Stimulated activated CD8-positive, alpha-beta memory T cell treated with anti-CD3 and anti-CD28 coated beads, Interleukin-4, amount 100 ng/mL, for 1 hour (primary cell): ENCODE data around the gene BDKRB2.

ENCODE experiments used
- DNase-seq, 2 donors: peaks; one replicate each; pipeline ENCODE4 v3.0.0-alpha.2; 2020; ENCODE audit warnings: low read depth in 2 of 2, low spot score in 1 of 2

The BDKRB2 gene

DNA sequence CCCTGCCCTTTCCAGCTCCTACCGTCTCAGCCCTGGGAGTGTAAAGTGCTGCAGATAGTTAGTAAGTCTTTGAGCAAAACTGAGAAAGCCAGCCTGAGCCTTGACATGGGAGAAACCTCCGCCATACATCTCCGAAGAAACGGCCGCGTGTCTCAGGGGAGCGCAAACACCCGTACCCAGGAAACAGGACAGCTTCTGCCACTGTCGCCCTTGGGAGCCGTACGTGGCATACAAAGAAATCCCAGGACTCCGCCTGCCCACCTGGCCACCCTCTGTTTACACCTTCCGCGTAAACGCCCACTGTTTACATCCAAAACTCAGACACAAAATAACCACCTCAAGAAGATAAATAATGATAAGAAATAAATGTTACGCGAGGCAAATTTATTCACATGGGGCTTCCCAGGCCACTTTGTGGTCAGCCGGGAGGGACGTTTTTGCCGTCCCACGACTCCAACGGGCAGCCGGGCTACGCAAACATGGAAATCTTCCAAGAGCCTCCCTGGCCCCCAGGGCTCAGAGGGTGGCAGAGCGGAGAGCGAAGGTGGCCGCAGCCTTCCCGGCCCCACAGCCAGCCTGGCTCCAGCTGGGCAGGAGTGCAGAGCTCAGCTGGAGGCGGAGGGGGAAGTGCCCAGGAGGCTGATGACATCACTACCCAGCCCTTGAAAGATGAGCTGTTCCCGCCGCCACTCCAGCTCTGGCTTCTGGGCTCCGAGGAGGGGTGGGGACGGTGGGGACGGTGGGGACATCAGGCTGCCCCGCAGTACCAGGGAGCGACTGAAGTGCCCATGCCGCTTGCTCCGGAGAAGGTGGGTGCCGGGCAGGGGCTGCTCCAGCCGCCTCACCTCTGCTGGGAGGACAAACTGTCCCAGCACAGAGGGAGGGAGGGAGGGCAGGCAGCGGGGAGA is at the start of gene BDKRB2:
TSS of gene BDKRB2 (plus strand) at position 689 of the 908 bp plus-strand sequence. CDS start 32,269 bp downstream, outside the sequence.
- DNase-seq, result no peak

- DNase-seq, result no peak
Observed at GRCh38 chr14:96154900-96155299, 49.7 kb upstream of the BDKRB2 start.

- no peak for DNase-seq
Observed at GRCh38 chr14:96156804-96157760, 47.6 kb upstream of the BDKRB2 start.

GRCh38 chr14:96158735-96159134 is 45.9 kb upstream of the BDKRB2 start:
- no peak for DNase-seq

DNA sequence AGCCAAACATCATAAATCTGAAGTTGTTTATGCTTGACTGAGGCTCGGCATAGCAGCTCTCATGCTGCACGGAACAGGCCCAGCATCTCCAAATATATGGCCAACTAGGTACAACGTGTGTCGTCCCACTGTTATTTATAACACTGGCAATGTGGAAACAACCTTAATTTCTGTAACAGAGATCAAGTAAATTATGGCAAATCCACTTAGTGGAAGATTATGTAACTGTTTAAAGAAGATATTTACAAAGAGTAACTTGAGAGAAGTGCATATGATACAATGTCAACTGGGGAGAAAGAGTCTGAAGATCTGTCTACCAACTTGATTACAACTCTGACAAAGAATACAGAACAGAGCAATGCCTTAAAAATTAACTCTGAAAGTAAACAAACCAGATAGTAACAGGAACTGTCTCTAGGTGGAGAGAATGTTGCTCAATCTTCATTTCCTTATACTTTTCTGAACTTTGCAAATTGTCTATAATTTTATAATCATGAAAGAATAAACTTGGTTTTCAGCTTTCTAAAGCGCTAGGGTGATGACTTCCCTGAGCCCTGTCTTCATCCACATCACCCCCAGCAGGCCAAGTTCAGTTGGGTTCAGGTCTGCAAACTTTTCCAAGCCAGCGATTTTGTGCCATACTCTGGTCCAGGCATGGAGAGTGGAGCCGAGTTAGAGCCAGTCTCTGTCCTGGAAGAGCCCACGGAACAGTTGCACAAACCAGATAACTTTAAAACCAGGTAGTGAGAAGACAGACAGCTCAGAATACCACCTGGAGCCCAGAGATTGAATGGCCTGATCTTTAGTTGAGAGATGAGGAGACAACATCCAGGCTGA is 44.3 kb upstream of the BDKRB2 start:
- no peak for DNase-seq

DNA sequence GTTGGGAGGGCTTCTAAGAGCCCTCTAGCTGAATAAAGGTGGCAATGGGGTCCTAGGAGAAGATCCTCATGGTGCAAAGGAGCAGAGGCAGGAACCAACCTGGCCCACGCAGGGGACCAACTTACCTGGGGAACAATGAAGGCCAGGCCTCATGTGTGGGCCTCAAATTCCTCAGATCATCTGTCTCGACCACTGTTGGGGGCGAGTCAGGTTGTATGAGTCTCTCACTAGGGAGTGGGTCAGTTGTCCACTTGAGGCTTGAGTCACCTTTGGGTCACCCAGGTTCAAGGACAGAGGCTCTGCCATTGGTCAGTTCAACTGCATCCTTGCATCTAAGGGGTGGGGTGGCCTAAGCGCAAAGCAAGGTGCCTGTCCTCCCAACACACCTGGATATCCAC is 43.7 kb upstream of the BDKRB2 start:
- DNase-seq, result no peak

GRCh38 chr14:96161636-96162035 is 43.0 kb upstream of the BDKRB2 start:
- no peak for DNase-seq

GRCh38 chr14:96162265-96162664 is 42.4 kb upstream of the BDKRB2 start:
- no peak for DNase-seq

DNA sequence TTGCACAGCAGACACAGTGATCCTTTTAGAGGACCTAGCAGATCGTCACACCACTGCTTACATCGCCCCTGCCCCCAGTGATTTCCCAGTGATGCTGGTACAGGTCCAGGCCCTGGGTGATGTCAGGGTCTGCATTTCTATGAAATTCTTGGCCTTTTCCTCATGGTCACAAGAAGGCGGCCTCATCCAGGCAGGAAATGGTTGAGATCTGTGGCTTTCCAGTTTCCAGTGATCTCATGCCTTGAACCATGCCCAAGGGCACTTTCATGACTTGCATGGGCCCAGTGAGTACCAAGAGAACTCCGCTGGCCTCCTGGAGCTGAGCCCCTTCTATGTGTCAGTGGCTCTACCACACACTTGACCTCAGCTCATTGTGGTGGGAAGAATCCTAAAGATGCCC is 41.9 kb upstream of the BDKRB2 start:
- DNase-seq, result no peak

GRCh38 chr14:96164861-96165490 is 39.7 kb upstream of the BDKRB2 start:
- DNase-seq, result no peak

GRCh38 chr14:96165493-96166436 is 38.9 kb upstream of the BDKRB2 start:
- DNase-seq, result no peak

GRCh38 chr14:96166461-96167223 is 38.0 kb upstream of the BDKRB2 start:
- no peak for DNase-seq

DNA sequence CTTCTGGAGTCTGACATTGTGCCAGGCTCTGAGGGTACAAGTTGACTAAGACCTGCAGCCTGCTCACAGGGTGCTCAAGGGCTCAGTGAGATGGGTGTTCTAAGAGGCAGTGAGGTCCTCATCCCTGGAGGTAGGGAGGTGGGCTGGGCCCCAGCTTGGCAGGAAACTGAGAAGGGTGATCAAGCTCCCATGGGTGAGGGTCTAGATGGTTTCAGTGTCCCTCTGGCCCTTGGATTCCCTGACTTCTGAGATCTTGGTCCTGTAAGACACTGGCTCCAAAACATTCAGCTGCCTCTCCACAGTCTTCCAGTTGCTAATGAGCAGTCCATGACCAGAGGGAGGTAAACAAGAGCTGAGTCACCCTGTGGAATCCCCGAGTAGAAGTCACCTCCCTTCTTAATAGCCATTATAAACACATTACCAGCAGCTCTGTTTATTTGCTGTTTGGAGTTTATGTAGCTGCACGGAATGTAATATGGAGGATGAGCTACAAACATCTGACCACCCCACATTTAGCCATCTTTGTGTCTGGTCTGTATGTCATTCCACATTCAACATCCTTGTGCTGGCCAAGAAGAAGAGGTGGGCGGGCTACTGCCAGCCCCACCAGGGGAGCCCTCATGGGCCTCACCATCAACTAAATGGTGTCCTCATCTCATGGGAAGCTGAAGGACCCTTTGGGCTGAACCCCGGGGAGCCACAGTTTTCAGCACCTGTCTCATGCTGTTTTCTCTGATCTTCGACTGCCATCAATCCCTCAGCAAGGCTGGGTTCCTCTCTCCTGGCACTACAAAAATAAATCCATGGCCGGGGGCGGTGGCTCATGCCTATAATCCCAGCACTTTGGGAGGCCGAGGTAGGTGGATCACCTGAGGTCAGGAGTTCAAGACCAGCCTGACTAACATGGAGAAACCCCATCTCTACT is 37.2 kb upstream of the BDKRB2 start:
- DNase-seq, result no peak

- DNase-seq, result no peak
Observed at GRCh38 chr14:96168581-96168980, 36.1 kb upstream of the BDKRB2 start.

DNA sequence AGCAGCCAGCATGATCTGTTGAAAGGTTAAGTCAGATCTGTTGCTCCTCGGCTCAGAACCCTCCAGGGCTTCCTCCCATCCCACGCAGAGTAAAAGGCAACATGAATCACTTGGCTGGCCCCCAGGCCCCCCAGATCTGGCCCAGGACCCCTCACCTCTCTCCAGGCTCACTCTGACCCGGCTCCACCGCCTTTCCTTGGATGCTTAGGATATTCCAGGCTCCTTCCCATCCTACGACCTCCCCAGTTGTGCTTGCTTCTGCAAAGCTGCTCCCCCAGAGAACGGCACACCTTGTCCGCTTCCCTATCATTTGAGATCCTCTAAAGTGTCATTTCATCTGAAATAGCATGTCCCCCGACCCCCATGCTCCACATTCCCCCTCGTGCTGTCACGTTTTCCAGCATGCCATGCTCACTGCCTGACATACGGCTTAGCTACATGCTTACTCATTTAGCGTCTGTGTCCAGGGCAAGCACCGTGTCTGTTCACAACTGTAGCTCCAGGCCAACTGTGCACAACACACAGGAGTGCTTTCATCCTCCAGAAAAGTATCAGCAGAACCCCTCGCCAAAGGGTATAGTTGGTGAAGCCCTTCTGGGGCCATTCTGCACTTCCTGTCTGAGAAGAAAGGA is 33.6 kb upstream of the BDKRB2 start:
- DNase-seq, result no peak

DNA sequence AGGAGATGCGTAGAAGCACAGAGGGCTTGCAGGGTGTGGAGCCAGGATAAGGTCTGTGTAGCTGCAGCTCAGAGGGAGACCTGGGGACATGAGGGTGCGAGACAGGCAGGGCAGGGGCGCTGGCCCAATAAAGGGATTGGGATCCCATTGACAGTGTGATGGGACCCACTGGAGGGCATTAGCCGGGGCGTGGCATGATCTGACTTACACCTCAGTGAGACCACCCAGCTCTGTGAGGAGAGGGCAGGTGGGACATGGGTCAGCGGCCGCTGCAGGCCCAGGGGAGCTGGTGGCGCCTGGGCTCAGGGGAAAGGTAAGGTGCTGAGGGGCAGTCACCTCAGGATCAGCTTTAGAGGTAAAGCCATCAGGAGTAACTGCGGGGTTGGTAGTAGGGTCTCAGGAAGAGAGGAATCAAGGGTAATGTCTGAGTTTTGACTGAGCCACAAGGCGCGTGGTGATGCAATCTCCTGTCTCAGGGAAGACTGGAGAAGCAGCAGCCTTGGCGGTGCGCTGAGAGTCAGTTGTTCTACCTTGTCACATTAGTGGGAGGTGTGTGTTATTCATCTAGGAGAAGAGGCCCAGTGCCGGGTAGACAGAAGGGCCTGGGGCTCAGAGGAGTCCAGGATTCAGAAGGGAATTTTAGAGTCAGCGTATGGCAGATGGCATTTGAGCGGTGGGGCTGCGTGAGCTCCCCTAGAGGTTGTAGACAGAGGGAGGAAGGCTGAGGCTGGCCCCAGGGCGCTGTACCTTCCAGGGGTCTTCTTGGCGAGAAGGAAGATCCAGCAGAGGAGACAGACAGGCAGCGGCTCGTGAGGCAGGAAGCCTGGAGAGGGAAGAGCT is 30.8 kb upstream of the BDKRB2 start:
- DNase-seq, result no peak
